Uterus (tissue), 4 donors: Measurements from ENCODE around the gene NR2E3. TPM values are rescaled to one million over a fixed set of nuclear protein-coding genes. Genes with fewer than 3 reads are reported as not detected.

ENCODE experiments used
- DNase-seq, 2 donors: peaks; one replicate each; pipeline ENCODE4 v3.0.0-alpha.2; 2019 to 2020
- H3K27ac ChIP-seq, 2 donors: fragments of 200-600 bp; sonication (generic); 1 replicate in 1 of 2; 2 replicates in 1 of 2; pipeline ENCODE4 v1.5.1; 2016 to 2018
- H3K27me3 ChIP-seq, 2 donors: fragments of 200-600 bp; sonication (generic); one replicate each; pipeline ENCODE4 v1.5.1; 2018 to 2019; ENCODE audit warnings: control low read depth in 1 of 2
- H3K36me3 ChIP-seq, 2 donors: fragments of 200-600 bp; sonication (generic); one replicate each; pipeline ENCODE4 v1.5.1; 2019; ENCODE audit warnings: control low read depth in 1 of 2
- H3K4me1 ChIP-seq, 2 donors: fragments of 200-600 bp; sonication (generic); one replicate each; pipeline ENCODE4 v1.5.1; 2018 to 2019; ENCODE audit warnings: control low read depth in 1 of 2
- H3K4me3 ChIP-seq, 2 donors: fragments of 200-600 bp; sonication (generic); 1 replicate in 1 of 2; 2 replicates in 1 of 2; pipeline ENCODE4 v1.5.1; 2018 to 2019; ENCODE audit warnings: mild to moderate bottlenecking in 1 of 2
- H3K9me3 ChIP-seq, 2 donors: fragments of 200-600 bp; sonication (generic); one replicate each; pipeline ENCODE4 v1.5.1; 2019; ENCODE audit warnings: control low read depth in 1 of 2
- CTCF ChIP-seq, 4 experiments: fragments of 200-600 bp in 2 of 4; fragments of 450-650 bp in 2 of 4; sonication (generic) in 2 of 4; IDR thresholded peaks; one replicate each; pipeline ENCODE4 v1.5.1; 2016 to 2019; ENCODE audit warnings: antibody characterized with exemption in 4 of 4, mild to moderate bottlenecking in 2 of 4, moderate library complexity in 1 of 4
- POLR2A ChIP-seq, 2 donors: fragments of 450-650 bp; IDR thresholded peaks; one replicate each; pipeline ENCODE4 v1.6.1; 2016; ENCODE audit warnings: antibody characterized with exemption in 2 of 2, mild to moderate bottlenecking in 1 of 2, moderate library complexity in 1 of 2
- intact Hi-C: fragments of 100-400 bp; cut with DNase I; formaldehyde crosslinking; loops from one replicate; pipeline ENCODE4 v1.15.1; 2023; ENCODE audit warnings: low total_unique reads
- total RNA-seq, 4 donors: library from RNA; depleted of rRNA in 3 of 4; stranded (reverse); fragments of >200 nt in 3 of 4; gene quantifications; one replicate each; pipeline versions ENCODE4 v1.1.0 to v1.2.4, GENCODE V29; 2014 to 2023
- donor health status: DM: yes; HTN: yes; CAD: no.

NR2E3 gene
- total RNA-seq: under 1 TPM in 1 of 4 donors, not detected in 3; 0.41 TPM

- TF ChIP-seq POLR2A (IDR thresholded peaks at IDR 0.05) (no peak), CTCF (IDR thresholded peaks at IDR 0.05) (no peak)
- DNase-seq: no peak
- intact Hi-C loops: no loop called here
Observed at GRCh38 chr15:71810256-71811035, at the start of gene NR2E3. NR2E3 (plus strand) TSS chr15:71810554; CDS start chr15:71810744, 190 bp downstream.

GRCh38 chr15:71760852-71761251, 49.5 kb upstream of the NR2E3 start:
- Histone ChIP-seq H3K36me3 (no peaks in the 10 kb centered on the region), H3K9me3 (peaks cover 0 to 9% of the 10 kb centered on the region in 2 donors), H3K27me3 (no peaks in the 10 kb centered on the region), H3K4me3 (no peak overlapping the region), H3K27ac (no peak overlapping the region), H3K4me1 (no peaks in the 10 kb centered on the region)
- intact Hi-C loops: no loop called here
- DNase-seq: no peak
- TF ChIP-seq POLR2A (IDR thresholded peaks at IDR 0.05): no peak
- no peak for TF ChIP-seq CTCF (IDR thresholded peaks at IDR 0.05)

More at GRCh38 chr15:71810256-71811035, at the start of gene NR2E3:
- Histone ChIP-seq H3K36me3 (no peaks in the 10 kb centered on the region), H3K27ac (no peak within 1 kb of the TSS), H3K9me3 (no peaks in the 10 kb centered on the region), H3K27me3 (no peaks in the 10 kb centered on the region), H3K4me3 (no peak within 1 kb of the TSS), H3K4me1 (no peaks in the 10 kb centered on the region)

- Histone ChIP-seq H3K9me3 (peaks cover 0 to 9% of the 10 kb centered on the region in 2 donors), H3K36me3 (no peaks in the 10 kb centered on the region), H3K27ac (no peak overlapping the region), H3K4me3 (no peak overlapping the region), H3K4me1 (no peaks in the 10 kb centered on the region), H3K27me3 (no peaks in the 10 kb centered on the region)
- intact Hi-C loops: no loop called here
- TF ChIP-seq CTCF (IDR thresholded peaks at IDR 0.05) (no peak), POLR2A (IDR thresholded peaks at IDR 0.05) (no peak)
- no peak for DNase-seq
Observed at GRCh38 chr15:71761649-71762048, 48.7 kb upstream of the NR2E3 start.

- Histone ChIP-seq H3K36me3 (no peaks in the 10 kb centered on the region), H3K27ac (no peak overlapping the region), H3K4me3 (no peak overlapping the region), H3K4me1 (no peaks in the 10 kb centered on the region), H3K27me3 (no peaks in the 10 kb centered on the region), H3K9me3 (no peaks in the 10 kb centered on the region)
- no peak for DNase-seq
- TF ChIP-seq CTCF (IDR thresholded peaks at IDR 0.05) (no peak), POLR2A (IDR thresholded peaks at IDR 0.05) (no peak)
- intact Hi-C loops: no loop called here
Observed at GRCh38 chr15:71768184-71768583, 42.2 kb upstream of the NR2E3 start.

GRCh38 chr15:71773206-71773859, 37.0 kb upstream of the NR2E3 start:
- Histone ChIP-seq H3K9me3 (no peaks in the 10 kb centered on the region), H3K27me3 (no peaks in the 10 kb centered on the region), H3K4me1 (no peaks in the 10 kb centered on the region), H3K4me3 (no peak overlapping the region), H3K36me3 (no peaks in the 10 kb centered on the region), H3K27ac (no peak overlapping the region)
- intact Hi-C loops: no loop called here
- no peak for DNase-seq
- TF ChIP-seq CTCF (IDR thresholded peaks at IDR 0.05): no peak
- no peak for TF ChIP-seq POLR2A (IDR thresholded peaks at IDR 0.05)
